ENCODE results near the gene TMEM132A. TPM values are rescaled to one million over a fixed set of nuclear protein-coding genes. Genes with fewer than 3 reads are reported as not detected.
A peak's percentile ranks its signal among the peaks of the same experiment; 100 is the strongest.
"Not testable (repeated sequence)": the region's sequence is repeated elsewhere in the genome, so short reads cannot be mapped to it uniquely, and the experiment has no call there.

The TMEM132A gene
- total RNA-seq, 1 donor from 2014 or later, result 76.1 TPM

GRCh38 chr11:60902625-60903024, 21.6 kb upstream of the TMEM132A start:
- no peak for DNase-seq (ENCODE audit: low read depth)

GRCh38 chr11:60905047-60905446, 19.2 kb upstream of the TMEM132A start:
- DNase-seq (ENCODE audit: low read depth), result no peak

GRCh38 chr11:60905551-60906113, 18.6 kb upstream of the TMEM132A start:
- DNase-seq (ENCODE audit: low read depth), result no peak

DNA sequence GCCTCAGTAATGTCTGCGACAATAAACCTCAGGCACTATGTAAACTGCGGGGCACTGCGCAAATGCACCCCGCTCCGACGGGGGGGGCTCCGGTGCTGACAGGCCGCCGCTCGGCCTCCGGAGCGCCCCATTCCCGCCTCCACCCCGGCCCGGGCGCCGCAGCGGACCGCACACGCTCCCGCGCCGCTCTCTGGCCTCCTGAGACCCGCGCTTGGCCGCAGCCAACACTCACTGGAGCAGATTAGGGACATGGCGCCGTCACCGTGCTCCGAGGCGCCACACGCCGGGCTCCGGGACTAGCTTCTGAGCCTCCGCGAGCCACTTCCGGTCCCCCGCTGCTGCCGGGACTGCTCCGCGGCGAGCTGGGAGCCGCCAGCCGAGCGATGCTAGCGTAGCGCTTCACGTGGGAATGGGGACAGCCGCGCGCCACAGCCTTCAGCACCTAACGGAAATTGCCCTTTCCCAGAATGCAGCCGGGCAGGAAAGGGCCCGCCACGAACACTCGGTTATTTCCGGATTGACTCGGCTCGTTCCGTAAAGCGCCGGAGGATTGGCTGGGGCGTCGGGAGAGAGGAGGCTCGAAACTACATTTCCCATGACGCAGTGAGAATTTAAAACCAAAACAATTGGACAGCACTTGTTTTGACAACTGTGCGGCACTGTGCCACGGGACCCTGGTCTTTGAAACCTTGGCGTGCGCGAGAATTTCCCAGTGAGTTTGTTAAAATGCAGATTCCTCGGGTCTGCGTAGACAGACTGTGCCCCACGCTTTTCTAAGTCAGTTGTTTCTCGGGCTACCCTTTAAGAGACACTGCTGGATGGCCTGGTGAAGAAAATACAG, 17.9 kb upstream of the TMEM132A start, which contains the start of gene PRPF19:
Gene PRPF19, minus strand, starts transcription at position 454 of the 841 bp plus-strand sequence. Its CDS starts 203 bp downstream, at position 251.
- peak; percentile 99 for DNase-seq (ENCODE audit: low read depth)

GRCh38 chr11:60908803-60909202, 15.5 kb upstream of the TMEM132A start:
- DNase-seq (ENCODE audit: low read depth), result no peak

DNA sequence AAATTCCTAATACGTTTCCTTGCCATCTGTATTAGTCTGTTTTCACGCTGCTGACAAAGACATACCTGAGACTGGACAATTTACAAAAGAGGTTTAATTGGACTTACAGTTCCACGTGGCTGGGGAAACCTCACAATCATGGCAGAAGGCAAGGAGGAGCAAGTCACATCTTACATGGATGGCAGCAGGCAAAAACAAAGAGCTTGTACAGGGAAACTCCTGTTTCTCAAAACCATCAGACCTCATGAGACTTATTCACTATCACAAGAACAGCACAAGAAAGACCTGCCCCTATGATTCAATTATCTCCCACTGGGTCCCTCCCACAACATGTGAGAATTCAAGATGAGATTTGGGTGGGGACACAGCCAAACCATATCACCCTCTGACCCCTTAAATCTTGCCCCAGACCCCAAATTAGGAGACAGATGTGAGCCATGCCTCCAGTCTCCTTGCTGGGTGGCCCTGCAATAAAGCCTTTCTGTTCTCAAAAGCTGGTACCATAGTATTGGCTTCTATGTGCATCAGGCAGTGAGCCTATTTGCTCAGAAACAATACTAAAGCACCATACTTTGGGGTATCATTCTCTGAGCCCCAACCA, 14.5 kb upstream of the TMEM132A start:
- DNase-seq (ENCODE audit: low read depth), result not testable (repeated sequence)

DNA sequence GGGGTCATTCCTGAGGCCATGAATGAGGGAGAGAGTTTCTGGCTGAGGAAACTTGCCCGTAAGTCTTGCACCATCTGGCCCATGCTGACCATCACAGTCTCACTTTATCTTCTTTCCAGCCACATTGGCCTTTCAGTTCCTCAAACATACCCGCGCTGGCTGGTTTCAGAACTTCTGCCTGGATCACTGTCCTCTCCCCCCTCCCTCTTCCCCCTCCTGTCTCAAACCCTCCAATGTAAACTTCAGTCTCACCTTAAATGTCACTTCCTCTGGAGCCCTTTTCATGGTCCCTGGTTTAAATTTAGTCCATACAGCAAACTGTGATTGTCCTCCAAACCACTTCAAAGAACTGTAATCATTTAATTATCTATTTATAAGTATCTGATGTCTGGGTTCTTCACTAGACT, 14.0 kb upstream of the TMEM132A start:
- DNase-seq (ENCODE audit: low read depth), result no peak

DNA sequence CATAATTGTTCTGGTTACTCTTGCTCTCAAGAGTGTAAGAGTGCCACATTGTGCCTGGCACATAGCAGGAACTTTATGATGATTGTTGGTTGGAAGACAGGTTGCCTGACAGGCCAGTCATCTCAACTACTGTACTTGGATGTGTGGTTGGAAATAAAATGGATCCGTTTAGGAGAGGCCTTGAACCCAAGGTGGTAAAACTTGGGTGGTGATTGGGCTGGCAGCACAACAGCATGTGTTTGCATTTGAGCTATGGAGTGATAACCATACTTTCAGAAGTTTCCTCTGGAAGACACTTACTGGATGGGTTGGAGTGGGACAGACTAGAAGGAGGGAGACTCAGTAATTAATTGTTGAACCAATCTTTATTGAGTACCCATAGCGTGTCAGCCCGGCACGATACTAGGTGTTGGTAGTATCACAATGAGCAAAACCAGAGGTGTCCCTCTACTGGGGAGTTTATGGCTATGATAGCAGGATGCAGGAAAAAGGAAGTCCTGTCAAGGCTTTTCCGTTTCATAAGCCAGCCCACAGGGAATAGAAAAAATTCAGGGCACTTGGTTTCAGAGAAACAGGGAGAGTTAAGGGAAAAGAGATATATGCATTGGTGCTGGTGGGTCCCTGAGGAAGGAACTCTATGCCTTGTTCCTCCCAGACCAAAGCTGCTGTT, 13.4 kb upstream of the TMEM132A start:
- DNase-seq (ENCODE audit: low read depth), result no peak

- DNase-seq (ENCODE audit: low read depth), result no peak
These were observed 11.9 kb upstream of the TMEM132A start for GRCh38 chr11:60912223-60912850.

GRCh38 chr11:60912851-60913528, 11.3 kb upstream of the TMEM132A start:
- DNase-seq (ENCODE audit: low read depth), result no peak

- DNase-seq (ENCODE audit: low read depth), result peak; percentile 97
These were observed 10.2 kb upstream of the TMEM132A start, which contains the start of gene TMEM109 for GRCh38 chr11:60913793-60914632. TSS of gene TMEM109 (plus strand) at chr11:60914158. CDS start at chr11:60919694, 5,536 bp downstream.

- DNase-seq (ENCODE audit: low read depth), result peak; percentile 96
These were observed 9.5 kb upstream of the TMEM132A start for GRCh38 chr11:60914633-60915247.

DNA sequence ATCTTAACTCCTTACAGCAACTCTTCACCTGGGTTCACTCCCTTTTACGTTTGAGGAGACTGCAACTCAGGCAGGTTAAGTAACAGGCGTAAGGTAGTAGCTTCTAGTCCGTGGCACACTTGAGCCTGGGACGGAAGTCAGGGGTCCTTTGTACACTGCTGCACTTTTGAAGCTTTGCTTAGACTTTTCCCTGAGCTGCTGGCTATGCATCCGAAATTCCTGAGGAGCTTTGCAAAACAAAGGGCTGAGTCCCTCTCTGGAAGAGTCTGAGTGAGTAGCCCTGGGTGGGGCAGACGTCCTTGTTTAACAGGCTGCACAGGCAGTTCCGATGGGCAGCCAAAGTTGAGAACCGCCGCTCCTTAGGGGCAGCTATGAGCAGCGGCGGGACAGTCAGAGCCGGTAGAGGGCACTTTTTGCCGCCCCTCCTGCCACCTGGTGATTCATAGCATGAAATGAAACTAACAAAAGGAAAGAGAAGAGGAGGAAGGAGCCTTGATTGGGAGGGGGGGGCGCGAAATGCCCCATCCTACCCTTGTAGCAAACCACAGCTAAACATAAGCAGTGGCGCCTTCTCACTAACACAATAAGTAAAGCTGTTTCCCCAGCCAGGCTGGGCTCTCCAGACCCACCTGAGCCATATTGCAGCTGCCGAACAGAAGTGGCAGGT, 8.9 kb upstream of the TMEM132A start:
- peak; percentile 87 for DNase-seq (ENCODE audit: low read depth)

GRCh38 chr11:60916669-60917206, 7.5 kb upstream of the TMEM132A start:
- no peak for DNase-seq (ENCODE audit: low read depth)

GRCh38 chr11:60917267-60917666, 7.0 kb upstream of the TMEM132A start:
- DNase-seq (ENCODE audit: low read depth), result no peak

DNA sequence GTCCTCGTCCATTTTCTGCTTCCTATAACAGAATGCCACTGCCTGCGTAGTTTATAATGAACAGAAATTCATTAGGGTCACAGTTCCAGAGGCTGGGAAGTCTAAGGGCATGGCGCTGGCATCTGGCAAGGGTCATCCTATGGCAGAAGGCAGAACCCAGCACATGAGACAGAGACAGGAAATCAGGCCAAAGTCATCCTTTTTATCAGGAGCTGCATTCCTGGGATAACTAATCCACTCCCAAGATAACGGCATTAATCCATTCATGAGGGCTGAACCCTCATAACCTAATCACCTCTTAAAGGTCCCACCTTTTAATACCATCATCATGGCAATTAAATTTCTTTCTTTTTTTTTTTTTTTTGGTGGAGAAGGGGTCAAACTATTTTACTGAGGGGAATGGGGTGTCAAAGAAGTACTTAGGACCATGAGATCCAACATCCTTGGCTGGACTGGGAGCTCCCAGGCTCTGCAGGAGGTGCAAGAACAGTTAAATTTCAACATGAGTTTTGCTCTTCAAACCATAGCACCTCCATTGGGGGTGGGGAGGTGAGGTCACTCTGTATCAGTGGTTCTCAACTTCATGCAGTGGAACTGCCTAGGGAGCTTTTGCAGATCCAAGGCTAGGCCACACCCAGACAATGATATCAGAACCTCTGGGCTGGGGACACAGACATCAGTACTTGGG, 5.9 kb upstream of the TMEM132A start:
- no peak for DNase-seq (ENCODE audit: low read depth)

DNA sequence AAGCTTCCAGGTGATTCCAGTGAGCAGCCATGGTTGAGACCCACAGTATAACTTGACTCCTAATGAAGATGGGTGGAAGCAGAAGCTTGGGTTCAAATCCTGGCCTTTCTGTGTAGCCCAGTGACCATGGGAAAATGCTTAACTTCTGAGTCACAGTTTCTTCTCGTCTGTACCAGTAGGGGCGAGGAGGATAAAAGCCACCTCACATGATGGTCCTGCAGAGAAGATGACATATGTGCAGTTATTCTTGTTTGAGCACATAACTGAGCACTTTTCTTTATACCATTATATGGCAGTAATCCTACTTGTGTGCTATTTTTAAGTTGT, 5.4 kb upstream of the TMEM132A start:
- DNase-seq (ENCODE audit: low read depth), result peak; percentile 48

DNA sequence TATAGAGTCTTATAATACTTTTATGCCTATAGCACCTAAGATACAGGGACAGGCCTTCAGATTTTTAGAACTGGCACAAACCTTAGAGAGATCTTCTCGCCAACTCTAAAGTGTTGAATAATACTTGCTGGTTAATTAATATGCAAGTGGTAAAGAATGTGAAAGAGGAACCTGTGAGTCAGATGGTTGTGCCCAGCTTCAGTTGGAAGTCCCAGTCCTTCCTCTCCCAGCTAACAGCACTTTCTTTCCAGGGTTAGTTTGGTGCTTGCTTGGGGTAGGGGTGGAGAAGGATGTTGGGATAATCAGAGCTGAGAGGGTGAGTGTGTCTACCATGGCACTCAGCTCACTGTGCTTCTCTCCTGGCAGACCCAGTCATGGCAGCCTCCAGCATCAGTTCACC, 4.9 kb upstream of the TMEM132A start:
- DNase-seq (ENCODE audit: low read depth), result no peak

All from myocyte (in vitro differentiated cells).